WTC11 (cell line): ENCODE measurements around the gene ZMYND8. TPM values are rescaled to one million over a fixed set of nuclear protein-coding genes. Genes with fewer than 3 reads are reported as not detected.
A peak's percentile ranks its signal among the peaks of the same experiment; 100 is the strongest.

Experiments
- ATAC-seq: fragments of 200-7000 bp; cut with Tn5 transposase; 2 replicates; pipeline ENCODE4 v1.10.0; 2021; ENCODE audit warnings: mild to moderate bottlenecking, moderate library complexity
- CTCF ChIA-PET: fragments of 300-600 bp; sonication (Branson Sonifier 250); formaldehyde crosslinking; loops from one replicate; lab custom pipeline; 2021; ENCODE audit warnings: antibody characterized with exemption; lab: Charles Lee
- POLR2A ChIA-PET: fragments of 350-600 bp; sonication (Branson Sonifier 250); formaldehyde crosslinking; loops from one replicate; lab custom pipeline; 2021; ENCODE audit warnings: antibody characterized with exemption; lab: Charles Lee
- DNase-seq: peaks from one replicate; pipeline ENCODE4 v3.0.0; 2021; ENCODE audit warnings: low spot score
- H3K27ac Mint-ChIP-seq: 2 replicates; pipeline ENCODE4 v1.8.0; 2021; ENCODE audit warnings: mixed read lengths
- H3K27me3 Mint-ChIP-seq: 2 replicates; pipeline ENCODE4 v1.8.0; 2021; ENCODE audit warnings: low read depth, mild to moderate bottlenecking, moderate library complexity, mixed read lengths
- H3K36me3 Mint-ChIP-seq: 2 replicates; pipeline ENCODE4 v1.8.0; 2021; ENCODE audit warnings: mixed read lengths
- H3K4me1 Mint-ChIP-seq: 2 replicates; pipeline ENCODE4 v1.8.0; 2022; ENCODE audit warnings: mixed read lengths
- H3K4me3 Mint-ChIP-seq: 2 replicates; pipeline ENCODE4 v1.8.0; 2021; ENCODE audit warnings: mild to moderate bottlenecking, moderate library complexity, mixed read lengths
- H3K9me3 Mint-ChIP-seq: 2 replicates; pipeline ENCODE4 v1.8.0; 2021; ENCODE audit warnings: mixed read lengths
- AFF4 ChIP-seq: sonication (generic); formaldehyde crosslinking; IDR thresholded peaks from 2 replicates; pipeline ENCODE4 v1.8.1; 2023; ENCODE audit warnings: mild to moderate bottlenecking, missing genetic modification reagents, borderline replicate concordance
- ATF1 ChIP-seq: sonication (generic); formaldehyde crosslinking; IDR thresholded peaks from 2 replicates; pipeline ENCODE4 v1.8.1; 2023; ENCODE audit warnings: mild to moderate bottlenecking, moderate library complexity, missing genetic modification reagents
- ATF2 ChIP-seq: sonication (generic); formaldehyde crosslinking; IDR thresholded peaks from 2 replicates; pipeline ENCODE4 v1.8.1; 2022; ENCODE audit warnings: low read depth, missing genetic modification reagents, borderline replicate concordance
- E2F4 ChIP-seq: sonication (generic); formaldehyde crosslinking; IDR thresholded peaks from 2 replicates; pipeline ENCODE4 v1.8.1; 2022; ENCODE audit warnings: low read depth, mild to moderate bottlenecking, moderate library complexity, missing genetic modification reagents, borderline replicate concordance
- FOXJ3 ChIP-seq: sonication (generic); formaldehyde crosslinking; IDR thresholded peaks from 2 replicates; pipeline ENCODE4 v1.9.0; 2021; ENCODE audit warnings: missing genetic modification reagents, mild to moderate bottlenecking, borderline replicate concordance
- FOXP1 ChIP-seq: sonication (generic); formaldehyde crosslinking; IDR thresholded peaks from 2 replicates; pipeline ENCODE4 v1.8.0; 2022; ENCODE audit warnings: missing genetic modification reagents, mild to moderate bottlenecking, moderate library complexity, borderline replicate concordance
- GABPB1 ChIP-seq: sonication (generic); formaldehyde crosslinking; IDR thresholded peaks from 2 replicates; pipeline ENCODE4 v1.8.1; 2023; ENCODE audit warnings: mild to moderate bottlenecking, missing genetic modification reagents
- GTF2I ChIP-seq: fragments of 250-450 bp; sonication (Bioruptor Pico); conservative IDR thresholded peaks from 2 replicates; pipeline ENCODE4 v1.4.0; 2021; ENCODE audit warnings: mild to moderate bottlenecking
- IRF1 ChIP-seq: sonication (generic); formaldehyde crosslinking; IDR thresholded peaks from 2 replicates; pipeline ENCODE4 v1.8.0; 2023; ENCODE audit warnings: missing genetic modification reagents
- MAX ChIP-seq: sonication (generic); formaldehyde crosslinking; IDR thresholded peaks from 2 replicates; pipeline ENCODE4 v1.8.0; 2022; ENCODE audit warnings: mild to moderate bottlenecking, missing genetic modification reagents
- MYBL2 ChIP-seq: sonication (generic); formaldehyde crosslinking; IDR thresholded peaks from 2 replicates; pipeline ENCODE4 v1.8.1; 2023; ENCODE audit warnings: mild to moderate bottlenecking, moderate library complexity, missing genetic modification reagents
- NFYB ChIP-seq: sonication (generic); formaldehyde crosslinking; conservative IDR thresholded peaks from 2 replicates; pipeline ENCODE4 v1.8.0; 2022; ENCODE audit warnings: low read depth, missing genetic modification reagents
- TEAD1 ChIP-seq: sonication (generic); formaldehyde crosslinking; IDR thresholded peaks from 2 replicates; pipeline ENCODE4 v1.8.0; 2022; ENCODE audit warnings: mild to moderate bottlenecking, missing genetic modification reagents
- ZNF219 ChIP-seq: sonication (generic); formaldehyde crosslinking; IDR thresholded peaks from 2 replicates; pipeline ENCODE4 v1.8.0; 2023; ENCODE audit warnings: missing genetic modification reagents, mild to moderate bottlenecking, borderline replicate concordance
- ZNF671 ChIP-seq: fragments of 250-450 bp; sonication (Bioruptor Pico); IDR thresholded peaks from 2 replicates; pipeline ENCODE4 v1.8.0; 2021; ENCODE audit warnings: mild to moderate bottlenecking
- ZSCAN18 ChIP-seq: fragments of 250-450 bp; sonication (Bioruptor Pico); IDR thresholded peaks from 2 replicates; pipeline ENCODE4 v2.1.2; 2022; ENCODE audit warnings: mild to moderate bottlenecking, moderate library complexity
- total RNA-seq: library from RNA; stranded (reverse); gene quantifications from 3 replicates; pipeline ENCODE4 v1.2.3, GENCODE V29; 2021

ZMYND8 gene
- total RNA-seq, 1 experiment from 2014 or later = 114 TPM

- Mint-ChIP-seq H3K27me3 (no peaks in the 10 kb centered on the region), H3K27ac (peak overlapping the region; percentile 100), H3K4me3 (peak overlapping the region; percentile 55), H3K9me3 (no peaks in the 10 kb centered on the region), H3K36me3 (peaks cover 11% of the 10 kb centered on the region), H3K4me1 (peaks cover 20% of the 10 kb centered on the region)
- DNase-seq = peak; percentile 54
- TF ChIP-seq ATF2 (CRISPR knock-in tag) (no peak), TEAD1 (CRISPR knock-in tag) (no peak), NFYB (no peak), FOXP1 (CRISPR knock-in tag) (peak; percentile 76; the same call in 1 of the 2 replicates), GTF2I (CRISPR knock-in tag) (no peak), MAX (CRISPR knock-in tag) (0 out of 2 replicates have a peak, but pooled peaks have one; percentile 34), ZNF219 (CRISPR knock-in tag) (no peak), ZNF671 (CRISPR knock-in tag) (no peak), GABPB1 (CRISPR knock-in tag) (peak; percentile 96), ATF1 (CRISPR knock-in tag) (no peak), AFF4 (CRISPR knock-in tag) (no peak), MYBL2 (CRISPR knock-in tag) (peak; percentile 31; the same call in 1 of the 2 replicates)
- POLR2A ChIA-PET = interaction anchor here (0.8 to 10.3 kb wide), 7 partner anchors 9 to 50 kb away, joined by 3 to 140 read pairs (median 9); no protein-coding TSS in a partner anchor
- peak; percentile 49 for ATAC-seq
- CTCF ChIA-PET = interaction anchor here (0.5 to 8.3 kb wide), 7 partner anchors 9 to 1996 kb away, joined by 3 to 111 read pairs (median 4); no protein-coding TSS in a partner anchor
Observed at GRCh38 chr20:47360297-47361056, 4.0 kb upstream of the ZMYND8 start.

- TF ChIP-seq ZSCAN18 (no peak), E2F4 (CRISPR knock-in tag) (no peak), IRF1 (CRISPR knock-in tag) (no peak), FOXJ3 (CRISPR knock-in tag) (no peak)
- Mint-ChIP-seq H3K4me3 (no peak overlapping the region; the same call in 1 of the 2 replicates), H3K27ac (peak overlapping the region; percentile 100), H3K4me1 (peaks cover 14% of the 10 kb centered on the region), H3K9me3 (no peaks in the 10 kb centered on the region), H3K27me3 (no peaks in the 10 kb centered on the region), H3K36me3 (peaks cover 6% of the 10 kb centered on the region)
- ChIA-PET POLR2A (interaction anchor here (0.6 to 10.3 kb wide), 10 partner anchors 9 to 89 kb away, joined by 3 to 140 read pairs (median 6); no protein-coding TSS in a partner anchor), CTCF (interaction anchor here (1.0 to 8.3 kb wide), 9 partner anchors 9 to 87 kb away, joined by 3 to 111 read pairs (median 5); no protein-coding TSS in a partner anchor)
- DNase-seq (no peak), ATAC-seq (no peak)
Observed at GRCh38 chr20:47359530-47360296, 3.2 kb upstream of the ZMYND8 start.
